Measurements from ENCODE around the gene PIP4K2A.

PIP4K2A gene

DNA sequence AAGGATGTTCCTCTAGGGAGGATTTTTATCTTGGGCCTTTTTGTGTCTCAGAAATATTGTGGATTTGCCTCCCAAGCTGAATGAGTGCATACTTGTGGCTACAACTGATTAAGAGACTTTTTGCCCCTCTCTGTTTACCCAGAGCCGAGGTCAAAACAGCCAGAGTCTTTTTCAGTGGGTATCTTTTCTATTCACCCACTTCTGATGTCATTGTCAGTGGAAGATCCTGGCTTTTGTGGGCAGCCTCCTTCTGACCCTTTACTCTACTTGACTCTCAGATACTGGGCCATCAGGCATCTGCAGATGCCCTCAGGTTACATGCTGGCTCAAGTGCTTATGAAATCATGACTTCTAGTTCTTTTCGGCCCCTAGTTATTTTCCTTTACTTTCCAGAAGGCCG, 19.6 kb upstream of the PIP4K2A start:
- Histone ChIP-seq H2AFZ (ENCODE audit: low read depth, low read length, severe bottlenecking) (no peak overlapping the region), H3K4me2 (ENCODE audit: low read depth, low read length, poor library complexity, severe bottlenecking) (no peak overlapping the region), H4K20me1 (ENCODE audit: low read depth, low read length) (no peaks in the 10 kb centered on the region), H3K9me3 (ENCODE audit: insufficient read depth, low read length) (no peaks in the 10 kb centered on the region), H3K36me3 (ENCODE audit: low read length) (no peaks in the 10 kb centered on the region), H3K4me3 (ENCODE audit: insufficient read depth, low read length, poor library complexity, severe bottlenecking) (no peak overlapping the region), H3K27me3 (ENCODE audit: low read length) (no peaks in the 10 kb centered on the region), H3K79me2 (ENCODE audit: insufficient read depth, low read length) (no peaks in the 10 kb centered on the region), H3F3A (ENCODE audit: insufficient read depth) (no peaks in the 10 kb centered on the region), H3K9ac (ENCODE audit: low read length) (no peak overlapping the region), H3K9me2 (replicated peaks; ENCODE audit: insufficient read depth, low read length) (no peaks in the 10 kb centered on the region), H3K27ac (ENCODE audit: low read depth, low read length) (no peak overlapping the region)
- TF ChIP-seq, protein P1, sequence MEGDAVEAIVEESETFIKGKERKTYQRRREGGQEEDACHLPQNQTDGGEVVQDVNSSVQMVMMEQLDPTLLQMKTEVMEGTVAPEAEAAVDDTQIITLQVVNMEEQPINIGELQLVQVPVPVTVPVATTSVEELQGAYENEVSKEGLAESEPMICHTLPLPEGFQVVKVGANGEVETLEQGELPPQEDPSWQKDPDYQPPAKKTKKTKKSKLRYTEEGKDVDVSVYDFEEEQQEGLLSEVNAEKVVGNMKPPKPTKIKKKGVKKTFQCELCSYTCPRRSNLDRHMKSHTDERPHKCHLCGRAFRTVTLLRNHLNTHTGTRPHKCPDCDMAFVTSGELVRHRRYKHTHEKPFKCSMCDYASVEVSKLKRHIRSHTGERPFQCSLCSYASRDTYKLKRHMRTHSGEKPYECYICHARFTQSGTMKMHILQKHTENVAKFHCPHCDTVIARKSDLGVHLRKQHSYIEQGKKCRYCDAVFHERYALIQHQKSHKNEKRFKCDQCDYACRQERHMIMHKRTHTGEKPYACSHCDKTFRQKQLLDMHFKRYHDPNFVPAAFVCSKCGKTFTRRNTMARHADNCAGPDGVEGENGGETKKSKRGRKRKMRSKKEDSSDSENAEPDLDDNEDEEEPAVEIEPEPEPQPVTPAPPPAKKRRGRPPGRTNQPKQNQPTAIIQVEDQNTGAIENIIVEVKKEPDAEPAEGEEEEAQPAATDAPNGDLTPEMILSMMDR (IDR thresholded peaks at IDR 0.05; ENCODE audit: insufficient read depth, low read length, poor library complexity, severe bottlenecking): no peak
- TF ChIP-seq EZH2phosphoT487 (conservative IDR thresholded peaks at IDR 0.05; ENCODE audit: low read length): no peak

DNA sequence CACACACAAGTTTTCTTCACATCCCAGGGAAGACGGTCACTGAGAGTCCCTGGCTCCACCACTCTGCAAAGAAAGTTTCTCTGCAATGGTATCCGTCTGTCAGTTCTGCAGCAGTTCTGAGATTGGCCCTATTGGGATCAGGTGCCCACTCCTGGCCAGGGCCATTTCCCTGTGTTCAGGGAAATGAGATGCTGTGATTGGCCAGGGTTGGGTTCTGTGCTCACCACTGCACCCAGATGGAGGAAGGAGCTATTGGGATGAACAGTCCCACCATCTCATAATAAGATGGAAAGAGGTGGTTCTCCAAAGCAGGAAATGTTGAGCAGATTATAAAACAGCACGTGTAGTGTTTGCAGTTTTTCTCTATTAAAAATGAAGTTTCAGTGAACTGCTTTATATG, 13.3 kb upstream of the PIP4K2A start:
- Histone ChIP-seq H3K9me2 (replicated peaks; ENCODE audit: insufficient read depth, low read length) (no peaks in the 10 kb centered on the region), H3K4me2 (ENCODE audit: low read depth, low read length, poor library complexity, severe bottlenecking) (no peak overlapping the region), H3F3A (ENCODE audit: insufficient read depth) (no peaks in the 10 kb centered on the region), H3K36me3 (ENCODE audit: low read length) (no peaks in the 10 kb centered on the region), H3K27ac (ENCODE audit: low read depth, low read length) (no peak overlapping the region), H3K27me3 (ENCODE audit: low read length) (no peaks in the 10 kb centered on the region), H3K9ac (ENCODE audit: low read length) (no peak overlapping the region), H2AFZ (ENCODE audit: low read depth, low read length, severe bottlenecking) (no peak overlapping the region), H3K9me3 (ENCODE audit: insufficient read depth, low read length) (no peaks in the 10 kb centered on the region), H4K20me1 (ENCODE audit: low read depth, low read length) (no peaks in the 10 kb centered on the region), H3K4me3 (ENCODE audit: insufficient read depth, low read length, poor library complexity, severe bottlenecking) (no peak overlapping the region), H3K79me2 (ENCODE audit: insufficient read depth, low read length) (no peaks in the 10 kb centered on the region)
- TF ChIP-seq, protein P1 (IDR thresholded peaks at IDR 0.05; ENCODE audit: insufficient read depth, low read length, poor library complexity, severe bottlenecking): no peak
- TF ChIP-seq EZH2phosphoT487 (conservative IDR thresholded peaks at IDR 0.05; ENCODE audit: low read length): no peak

DNA sequence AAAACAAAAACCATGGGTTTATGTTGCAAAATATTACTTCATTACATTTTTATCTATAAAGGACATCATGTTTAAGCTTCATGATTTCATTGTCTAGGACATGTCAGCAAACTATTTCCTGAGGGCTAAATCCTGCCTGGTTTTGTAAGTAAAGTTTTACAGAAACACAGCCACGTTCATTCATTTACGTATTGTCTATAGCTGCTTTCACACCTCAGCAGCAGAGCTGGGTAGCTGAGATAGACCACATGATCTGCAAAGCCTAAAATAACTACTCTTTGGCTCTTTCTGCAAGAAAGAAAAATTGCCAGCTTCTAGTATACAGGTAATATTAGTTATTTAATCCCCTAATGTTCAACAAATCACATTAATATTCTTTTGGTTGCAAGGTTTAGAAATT, 12.7 kb upstream of the PIP4K2A start:
- Histone ChIP-seq H2AFZ (ENCODE audit: low read depth, low read length, severe bottlenecking) (no peak overlapping the region), H3K27me3 (ENCODE audit: low read length) (no peaks in the 10 kb centered on the region)

More for the DNA sequence above, 12.7 kb upstream of the PIP4K2A start:
- no peaks in the 10 kb centered on the region for H3F3A ChIP-seq (ENCODE audit: insufficient read depth)
- H3K36me3 ChIP-seq (ENCODE audit: low read length): no peaks in the 10 kb centered on the region
- H4K20me1 ChIP-seq (ENCODE audit: low read depth, low read length): no peaks in the 10 kb centered on the region
- no peaks in the 10 kb centered on the region for H3K79me2 ChIP-seq (ENCODE audit: insufficient read depth, low read length)
- H3K9ac ChIP-seq (ENCODE audit: low read length): no peak overlapping the region
- no peaks in the 10 kb centered on the region for H3K9me2 ChIP-seq (replicated peaks; ENCODE audit: insufficient read depth, low read length)
- no peak for TF ChIP-seq EZH2phosphoT487 (conservative IDR thresholded peaks at IDR 0.05; ENCODE audit: low read length)
- TF ChIP-seq, protein P1 (IDR thresholded peaks at IDR 0.05; ENCODE audit: insufficient read depth, low read length, poor library complexity, severe bottlenecking): no peak
- no peaks in the 10 kb centered on the region for H3K9me3 ChIP-seq (ENCODE audit: insufficient read depth, low read length)
- H3K27ac ChIP-seq (ENCODE audit: low read depth, low read length): no peak overlapping the region
- H3K4me3 ChIP-seq (ENCODE audit: insufficient read depth, low read length, poor library complexity, severe bottlenecking): no peak overlapping the region
- H3K4me2 ChIP-seq (ENCODE audit: low read depth, low read length, poor library complexity, severe bottlenecking): no peak overlapping the region
